RWPE2 (cell line): ENCODE data around the gene RAB1B.

Source experiments
- ATAC-seq: fragments of 200-7000 bp; cut with Tn5 transposase; 3 replicates; pipeline ENCODE4 v1.9.1; 2021; ENCODE audit warnings: low read depth
- DNase-seq: peaks from one replicate; pipeline ENCODE4 v3.0.0-alpha.2; 2020; ENCODE audit warnings: low spot score
- H3K27ac ChIP-seq: fragments of 450-650 bp; 2 replicates; pipeline ENCODE4 v1.5.1; 2017; ENCODE audit warnings: mild to moderate bottlenecking; ENCODE audit not compliant: poor library complexity, severe bottlenecking
- H3K27me3 ChIP-seq: fragments of 250-450 bp; sonication (Bioruptor Pico); 2 replicates; pipeline ENCODE4 v1.5.1; 2021; ENCODE audit warnings: mild to moderate bottlenecking, moderate library complexity; ENCODE audit not compliant: insufficient read depth, poor library complexity, severe bottlenecking
- H3K36me3 ChIP-seq: fragments of 250-450 bp; sonication (Bioruptor Pico); 2 replicates; pipeline ENCODE4 v1.5.1; 2020; ENCODE audit warnings: low read depth, mild to moderate bottlenecking, moderate library complexity
- H3K4me1 ChIP-seq: fragments of 250-450 bp; sonication (Bioruptor Pico); 2 replicates; pipeline ENCODE4 v1.5.1; 2021; ENCODE audit warnings: mild to moderate bottlenecking, moderate library complexity; ENCODE audit not compliant: insufficient read depth, poor library complexity, severe bottlenecking
- H3K4me3 ChIP-seq: fragments of 250-450 bp; sonication (Bioruptor Pico); 2 replicates; pipeline ENCODE4 v1.5.1; 2021; ENCODE audit warnings: mild to moderate bottlenecking, moderate library complexity; ENCODE audit not compliant: severe bottlenecking
- H3K9me3 ChIP-seq: fragments of 250-450 bp; sonication (Bioruptor Pico); 2 replicates; pipeline ENCODE4 v1.5.1; 2021; ENCODE audit warnings: mild to moderate bottlenecking, moderate library complexity; ENCODE audit not compliant: severe bottlenecking
- CTCF ChIP-seq: fragments of 450-650 bp; IDR thresholded peaks from one replicate; pipeline ENCODE4 v1.5.1; 2017; ENCODE audit warnings: mild to moderate bottlenecking, moderate library complexity; ENCODE audit not compliant: poor library complexity, severe bottlenecking

The RAB1B gene

DNA sequence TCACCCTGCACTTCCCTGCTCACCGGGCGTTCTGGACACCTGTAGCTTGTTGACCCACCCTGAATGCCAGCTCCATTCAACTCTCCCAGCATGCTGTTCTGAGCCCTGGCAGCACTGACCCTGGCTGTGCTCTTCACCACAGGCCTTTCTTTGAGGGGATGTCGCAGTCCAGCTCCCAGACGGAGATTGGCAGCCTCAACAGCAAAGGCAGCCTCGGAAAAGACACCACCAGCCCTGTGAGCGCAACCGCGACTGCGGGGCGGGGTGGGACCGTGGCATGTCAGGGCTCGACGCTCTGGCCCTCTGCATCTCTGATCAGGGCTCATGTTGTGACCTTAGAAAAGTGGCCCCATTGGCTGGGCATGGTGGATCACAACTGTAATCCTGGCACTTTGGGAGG is 47.4 kb upstream of the RAB1B start:
- Histone ChIP-seq H3K4me1 (no peaks in the 10 kb centered on the region), H3K27ac (no peak overlapping the region), H3K27me3 (no peaks in the 10 kb centered on the region), H3K4me3 (no peak overlapping the region), H3K9me3 (no peaks in the 10 kb centered on the region), H3K36me3 (peaks cover 31% of the 10 kb centered on the region)
- TF ChIP-seq CTCF, result no peak
- DNase-seq (no peak), ATAC-seq (no peak)

DNA sequence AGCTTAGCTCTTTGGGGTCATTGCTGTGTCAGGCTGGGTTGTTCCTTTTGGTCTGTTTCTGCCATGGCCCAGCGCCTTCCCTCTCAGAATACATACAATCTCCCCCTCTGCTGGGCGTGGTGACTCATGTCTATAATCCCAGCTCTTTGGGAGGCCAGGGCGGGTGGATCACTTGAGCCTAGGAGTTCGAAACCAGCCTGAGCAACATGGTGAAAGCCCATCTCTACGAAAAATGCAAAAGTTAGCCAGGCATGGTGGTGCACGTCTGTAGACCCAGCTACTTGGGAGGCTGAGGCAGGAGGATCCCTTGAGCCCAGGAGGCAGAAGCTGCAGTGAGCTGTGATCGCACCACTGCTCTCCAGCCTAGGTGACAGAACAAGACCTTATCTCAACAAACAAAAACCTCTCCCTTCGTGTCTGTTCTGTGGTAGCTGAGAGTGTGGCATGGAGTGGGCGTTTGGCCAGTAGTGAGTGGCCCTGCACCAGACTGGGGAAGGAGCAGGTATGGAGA is 46.7 kb upstream of the RAB1B start:
- peak; percentile 40 for DNase-seq
- no peak for ATAC-seq
- Histone ChIP-seq H3K27ac (no peak overlapping the region), H3K4me3 (no peak overlapping the region), H3K27me3 (no peaks in the 10 kb centered on the region), H3K4me1 (no peaks in the 10 kb centered on the region), H3K36me3 (peaks cover 27% of the 10 kb centered on the region), H3K9me3 (no peaks in the 10 kb centered on the region)
- TF ChIP-seq CTCF, result no peak

DNA sequence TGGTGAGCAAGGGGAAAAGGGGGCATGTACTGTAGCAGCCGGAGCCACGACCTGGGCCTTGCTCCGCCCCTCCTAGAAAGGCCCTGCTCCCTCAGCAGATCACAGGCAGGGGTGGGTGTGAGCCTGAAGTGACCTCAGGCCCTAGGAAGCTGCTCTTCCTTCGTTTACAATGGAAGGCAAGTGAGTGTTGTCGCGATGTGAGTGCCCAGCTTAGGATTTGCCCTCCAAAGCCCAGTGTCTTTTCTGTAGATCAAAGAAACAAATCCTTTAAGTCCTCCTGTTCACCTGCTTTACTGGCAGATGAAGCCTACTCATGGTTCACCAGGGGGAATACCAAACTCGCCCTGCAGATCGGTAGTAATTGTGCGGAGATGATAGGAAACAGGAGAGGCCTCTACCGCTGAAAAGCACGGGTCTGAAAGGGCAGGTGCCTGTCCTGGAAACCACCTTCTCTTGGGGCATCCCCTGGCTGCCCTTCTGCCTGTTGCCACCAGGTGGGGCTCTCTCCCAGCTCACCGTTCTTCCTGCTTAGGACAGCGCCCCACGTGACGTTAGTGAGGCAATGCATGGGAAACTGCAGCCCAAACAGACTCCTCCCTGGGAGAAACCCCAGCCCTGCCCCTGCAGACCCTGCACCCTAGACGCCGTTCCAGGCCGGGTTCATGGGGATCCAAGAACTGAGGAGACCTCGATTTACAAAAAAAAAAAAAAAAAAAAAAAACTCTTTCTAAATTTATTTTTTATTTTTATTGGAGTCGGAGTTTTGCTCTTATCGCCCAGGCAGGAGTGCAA is 45.9 kb upstream of the RAB1B start:
- TF ChIP-seq CTCF, result peak; percentile 94
- H3K9me3 ChIP-seq, result no peaks in the 10 kb centered on the region
- no peak overlapping the region for H3K27ac ChIP-seq
- no peaks in the 10 kb centered on the region for H3K27me3 ChIP-seq
- no peak overlapping the region for H3K4me3 ChIP-seq
- peaks cover 28% of the 10 kb centered on the region for H3K36me3 ChIP-seq
- peak; percentile 92 for ATAC-seq
- no peaks in the 10 kb centered on the region for H3K4me1 ChIP-seq
- peak; percentile 88 for DNase-seq

GRCh38 chr11:66224226-66224855 is 44.1 kb upstream of the RAB1B start:
- Histone ChIP-seq H3K4me3 (no peak overlapping the region), H3K27ac (no peak overlapping the region), H3K36me3 (peaks cover 30% of the 10 kb centered on the region), H3K27me3 (no peaks in the 10 kb centered on the region), H3K4me1 (no peaks in the 10 kb centered on the region), H3K9me3 (no peaks in the 10 kb centered on the region)
- no peak for TF ChIP-seq CTCF
- ATAC-seq, result no peak
- DNase-seq, result peak; percentile 18
